ENCODE data around the gene BLOC1S3.

- TF ChIP-seq, protein P1, sequence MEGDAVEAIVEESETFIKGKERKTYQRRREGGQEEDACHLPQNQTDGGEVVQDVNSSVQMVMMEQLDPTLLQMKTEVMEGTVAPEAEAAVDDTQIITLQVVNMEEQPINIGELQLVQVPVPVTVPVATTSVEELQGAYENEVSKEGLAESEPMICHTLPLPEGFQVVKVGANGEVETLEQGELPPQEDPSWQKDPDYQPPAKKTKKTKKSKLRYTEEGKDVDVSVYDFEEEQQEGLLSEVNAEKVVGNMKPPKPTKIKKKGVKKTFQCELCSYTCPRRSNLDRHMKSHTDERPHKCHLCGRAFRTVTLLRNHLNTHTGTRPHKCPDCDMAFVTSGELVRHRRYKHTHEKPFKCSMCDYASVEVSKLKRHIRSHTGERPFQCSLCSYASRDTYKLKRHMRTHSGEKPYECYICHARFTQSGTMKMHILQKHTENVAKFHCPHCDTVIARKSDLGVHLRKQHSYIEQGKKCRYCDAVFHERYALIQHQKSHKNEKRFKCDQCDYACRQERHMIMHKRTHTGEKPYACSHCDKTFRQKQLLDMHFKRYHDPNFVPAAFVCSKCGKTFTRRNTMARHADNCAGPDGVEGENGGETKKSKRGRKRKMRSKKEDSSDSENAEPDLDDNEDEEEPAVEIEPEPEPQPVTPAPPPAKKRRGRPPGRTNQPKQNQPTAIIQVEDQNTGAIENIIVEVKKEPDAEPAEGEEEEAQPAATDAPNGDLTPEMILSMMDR (IDR thresholded peaks at IDR 0.05; ENCODE audit: insufficient read depth, low read length, poor library complexity, severe bottlenecking), result no peak
- TF ChIP-seq EZH2phosphoT487 (conservative IDR thresholded peaks at IDR 0.05; ENCODE audit: low read length), result no peak
These were observed 15.4 kb upstream of the BLOC1S3 start for GRCh38 chr19:45163156-45163555.

Data from SU-DHL-6 (cell line).